VCaP (cell line): ENCODE measurements around the gene SLC23A2.
"Not testable (repeated sequence)": the region's sequence is repeated elsewhere in the genome, so short reads cannot be mapped to it uniquely, and the experiment has no call there.

Source experiments
- H3K27ac ChIP-seq: fragments of 450-650 bp; 2 replicates; pipeline ENCODE4 v1.5.1; 2017
- TF ChIP-seq, protein P1 (sequence below): fragments of 450-650 bp; conservative IDR thresholded peaks from 2 replicates; pipeline ENCODE4 v1.5.1; 2017; ENCODE audit warnings: mild to moderate bottlenecking, moderate library complexity

Gene SLC23A2

DNA sequence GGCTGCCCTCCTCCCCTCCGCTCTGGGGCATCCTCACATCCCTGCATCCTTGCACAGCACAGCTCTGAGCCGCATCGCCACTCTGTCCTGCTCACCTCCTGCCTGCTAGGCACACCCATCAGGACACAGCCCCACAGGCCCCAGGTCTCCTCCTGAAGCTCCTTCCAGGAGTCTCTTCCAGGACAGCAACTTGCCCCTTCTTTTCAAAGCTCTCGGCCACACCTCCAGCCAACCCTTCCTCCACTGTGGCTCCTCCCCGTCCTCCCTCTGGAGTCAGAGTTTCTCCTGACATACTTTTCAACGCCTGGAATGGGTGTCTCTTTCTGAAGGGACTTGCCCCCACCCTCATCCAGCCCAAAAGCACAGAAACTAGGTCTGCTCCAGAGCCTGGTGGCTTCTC, 77.3 kb downstream of the SLC23A2 start:
- TF ChIP-seq, protein P1, sequence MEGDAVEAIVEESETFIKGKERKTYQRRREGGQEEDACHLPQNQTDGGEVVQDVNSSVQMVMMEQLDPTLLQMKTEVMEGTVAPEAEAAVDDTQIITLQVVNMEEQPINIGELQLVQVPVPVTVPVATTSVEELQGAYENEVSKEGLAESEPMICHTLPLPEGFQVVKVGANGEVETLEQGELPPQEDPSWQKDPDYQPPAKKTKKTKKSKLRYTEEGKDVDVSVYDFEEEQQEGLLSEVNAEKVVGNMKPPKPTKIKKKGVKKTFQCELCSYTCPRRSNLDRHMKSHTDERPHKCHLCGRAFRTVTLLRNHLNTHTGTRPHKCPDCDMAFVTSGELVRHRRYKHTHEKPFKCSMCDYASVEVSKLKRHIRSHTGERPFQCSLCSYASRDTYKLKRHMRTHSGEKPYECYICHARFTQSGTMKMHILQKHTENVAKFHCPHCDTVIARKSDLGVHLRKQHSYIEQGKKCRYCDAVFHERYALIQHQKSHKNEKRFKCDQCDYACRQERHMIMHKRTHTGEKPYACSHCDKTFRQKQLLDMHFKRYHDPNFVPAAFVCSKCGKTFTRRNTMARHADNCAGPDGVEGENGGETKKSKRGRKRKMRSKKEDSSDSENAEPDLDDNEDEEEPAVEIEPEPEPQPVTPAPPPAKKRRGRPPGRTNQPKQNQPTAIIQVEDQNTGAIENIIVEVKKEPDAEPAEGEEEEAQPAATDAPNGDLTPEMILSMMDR: no peak
- H3K27ac ChIP-seq: no peak overlapping the region

DNA sequence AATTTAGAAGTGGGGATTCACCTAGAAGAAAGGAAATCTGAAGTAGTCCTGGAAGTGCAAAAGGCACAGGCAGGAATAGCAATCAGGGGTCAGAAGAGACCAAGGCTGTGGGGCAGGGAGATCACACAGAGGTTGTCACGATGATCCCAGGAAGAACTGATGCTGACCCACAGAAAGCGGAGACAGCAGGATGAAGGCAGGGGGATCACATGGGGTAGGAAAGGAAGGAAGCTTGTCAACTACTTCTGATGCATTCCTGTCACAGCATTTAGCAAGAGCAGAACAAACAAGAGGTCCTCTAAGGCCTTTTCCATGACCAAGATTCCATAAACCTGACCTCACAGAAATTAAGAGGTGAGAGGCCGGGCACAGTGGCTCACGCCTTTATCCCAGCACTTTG, 79.1 kb downstream of the SLC23A2 start:
- no peak overlapping the region for H3K27ac ChIP-seq
- TF ChIP-seq, protein P1: no peak

DNA sequence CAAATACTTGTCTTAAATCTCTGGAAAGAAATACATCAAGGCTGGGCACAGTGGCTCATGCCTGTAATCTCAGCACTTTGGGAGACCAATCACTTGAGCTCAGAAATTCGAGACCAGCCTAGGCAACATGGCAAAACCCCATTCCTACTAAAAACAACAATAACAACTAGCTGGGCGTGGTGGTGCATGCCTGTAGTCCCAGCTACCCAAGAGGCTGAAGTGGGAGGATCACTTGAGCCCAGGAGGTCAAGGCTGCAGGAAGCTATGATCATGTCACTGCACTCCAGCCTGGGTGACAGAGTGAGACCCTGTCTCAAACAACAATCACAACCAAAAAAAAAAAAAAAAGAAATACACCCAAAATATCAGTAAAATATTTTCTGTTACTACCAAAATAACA, 80.0 kb downstream of the SLC23A2 start:
- not testable (repeated sequence) for H3K27ac ChIP-seq

DNA sequence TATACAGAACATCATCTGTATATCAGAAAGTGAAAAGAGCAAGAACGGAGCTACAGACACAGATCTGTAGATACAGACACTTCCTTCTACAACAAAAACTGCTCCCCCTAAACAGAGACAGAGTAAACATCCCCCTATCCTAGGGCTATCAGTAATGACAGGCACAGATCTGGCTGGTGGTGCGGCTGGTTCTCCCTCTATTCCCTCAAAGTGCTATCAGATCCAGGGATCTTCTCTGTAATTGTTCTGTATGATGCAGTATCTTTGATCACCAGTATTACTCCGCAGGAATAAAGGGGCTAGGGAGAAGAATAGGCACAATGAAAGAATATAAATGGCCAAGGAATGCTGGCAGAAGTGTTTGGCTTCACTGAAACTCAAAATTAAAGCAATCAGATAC, 80.7 kb downstream of the SLC23A2 start:
- no peak overlapping the region for H3K27ac ChIP-seq
- TF ChIP-seq, protein P1: no peak

DNA sequence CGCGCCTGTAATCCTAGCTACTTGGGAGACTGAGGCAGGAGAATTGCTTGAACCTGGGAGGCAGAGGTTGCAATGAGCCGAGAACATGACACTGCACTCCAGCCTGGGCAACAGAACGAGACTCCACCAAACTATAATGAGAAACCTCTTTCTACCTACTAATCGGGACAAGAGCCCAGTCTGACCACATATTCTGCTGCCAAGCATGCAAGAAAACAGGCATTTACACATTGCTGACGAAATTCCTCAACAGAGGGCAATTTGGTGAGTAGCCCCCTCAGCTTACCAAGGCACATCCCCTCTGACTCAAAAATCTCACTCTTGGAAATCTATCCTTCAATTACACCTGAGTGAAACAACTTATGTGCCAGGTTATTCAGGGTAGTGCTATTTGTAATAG, 81.2 kb downstream of the SLC23A2 start:
- H3K27ac ChIP-seq: peak overlapping the region; percentile 32; the same call in 1 of the 2 replicates
- TF ChIP-seq, protein P1: no peak

DNA sequence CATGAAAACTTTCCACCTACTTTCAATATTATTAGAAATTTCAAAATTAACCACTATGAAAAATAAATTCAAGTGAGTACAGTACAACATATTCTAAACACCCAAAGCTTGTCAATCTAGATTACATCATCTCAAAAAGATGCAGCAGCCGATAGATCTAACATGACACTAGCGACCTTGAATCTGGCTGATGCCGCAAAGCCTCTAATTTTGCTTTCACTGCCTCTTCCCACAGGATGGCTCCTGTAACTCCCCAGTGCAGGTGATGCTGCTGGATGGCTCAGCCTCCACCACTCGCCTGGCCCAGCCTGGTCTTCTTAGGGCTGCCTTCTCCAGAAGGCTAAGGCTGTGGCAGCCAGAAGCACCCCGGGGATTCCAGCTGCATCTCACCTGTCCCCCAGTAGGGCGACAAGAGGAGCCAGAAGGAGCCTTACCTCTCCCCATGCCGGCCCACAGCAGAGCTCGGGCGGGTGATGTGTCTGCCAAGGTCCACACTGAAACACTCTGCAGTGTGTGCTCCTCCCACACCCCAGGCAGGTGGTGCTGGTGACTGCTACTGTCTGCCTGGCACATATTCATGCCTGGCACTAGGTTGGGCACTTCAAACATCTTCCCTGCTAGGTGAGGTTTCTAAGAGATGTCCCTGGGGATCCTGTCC, 82.1 kb downstream of the SLC23A2 start:
- H3K27ac ChIP-seq: peak overlapping the region; percentile 32
- TF ChIP-seq, protein P1: no peak

DNA sequence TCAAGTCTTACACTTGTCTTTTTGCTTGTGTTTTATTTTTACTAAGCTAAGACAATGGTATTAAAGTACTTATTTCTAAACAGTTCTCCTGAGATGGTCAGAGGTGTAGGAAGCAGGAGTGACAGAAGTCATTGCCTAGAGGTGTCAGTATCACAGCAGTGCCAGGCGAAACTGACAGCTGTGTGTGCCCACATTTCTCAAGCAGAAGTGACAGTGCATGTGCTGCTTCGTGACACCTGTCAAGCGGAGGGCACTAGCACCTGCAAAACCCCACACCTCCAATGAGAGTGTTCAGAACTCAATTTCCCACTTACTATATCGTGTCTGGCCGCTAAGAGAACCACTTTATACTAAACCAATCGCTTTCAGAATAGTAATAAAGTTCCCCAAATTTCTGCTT, 82.8 kb downstream of the SLC23A2 start:
- H3K27ac ChIP-seq: no peak overlapping the region

More for the DNA sequence above, 82.8 kb downstream of the SLC23A2 start:
- TF ChIP-seq, protein P1: no peak
